COLO668 (cell line): Measurements from ENCODE around the gene PPP1CC.

Experiments used
- DNase-seq: peaks from one replicate; lab custom pipeline; 2025; ENCODE audit not compliant: unreplicated experiment; lab: John Stamatoyannopoulos, UW

PPP1CC gene

DNA sequence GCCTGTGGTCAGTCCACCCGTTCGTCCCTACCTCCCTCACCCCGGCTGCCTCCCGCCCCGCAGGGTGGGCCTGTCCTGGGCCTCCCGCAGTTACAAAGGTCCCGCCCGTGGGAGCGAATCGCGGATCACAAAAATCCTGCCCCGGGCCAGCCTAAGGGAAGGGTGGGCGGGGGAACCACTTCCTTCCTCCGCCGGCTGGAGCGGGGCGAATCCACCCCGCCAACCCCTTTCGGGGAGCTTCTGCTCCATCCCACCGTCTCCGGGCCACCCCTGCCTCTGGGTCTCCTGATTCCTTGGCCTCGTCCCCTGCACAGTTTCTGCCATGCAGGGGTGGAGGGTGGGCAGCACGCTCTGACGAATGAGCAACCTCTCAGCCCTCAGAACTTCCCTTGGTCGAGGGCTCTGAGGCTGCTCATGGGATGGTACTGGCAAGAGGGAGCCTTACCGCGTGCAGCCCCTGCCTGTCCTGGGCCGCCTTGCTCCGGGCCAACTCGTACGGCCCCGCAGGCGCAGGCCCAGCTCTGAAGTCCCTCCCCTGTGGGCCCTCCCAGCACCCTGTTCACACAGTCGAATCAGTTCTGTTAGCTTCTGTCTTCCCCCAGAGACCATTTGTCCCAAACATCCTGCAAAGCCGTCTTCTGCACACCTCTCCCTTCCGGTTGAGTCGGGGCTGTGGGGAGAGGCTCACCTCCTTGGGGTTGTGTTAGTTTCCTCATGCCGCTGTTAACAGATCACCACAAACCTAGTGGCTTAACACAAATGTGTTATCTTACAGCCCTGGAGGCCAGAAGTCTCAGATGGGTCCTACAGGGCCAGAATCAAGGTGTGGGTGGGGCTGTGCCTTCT, 53.2 kb downstream of the PPP1CC start:
- no peak for DNase-seq

DNA sequence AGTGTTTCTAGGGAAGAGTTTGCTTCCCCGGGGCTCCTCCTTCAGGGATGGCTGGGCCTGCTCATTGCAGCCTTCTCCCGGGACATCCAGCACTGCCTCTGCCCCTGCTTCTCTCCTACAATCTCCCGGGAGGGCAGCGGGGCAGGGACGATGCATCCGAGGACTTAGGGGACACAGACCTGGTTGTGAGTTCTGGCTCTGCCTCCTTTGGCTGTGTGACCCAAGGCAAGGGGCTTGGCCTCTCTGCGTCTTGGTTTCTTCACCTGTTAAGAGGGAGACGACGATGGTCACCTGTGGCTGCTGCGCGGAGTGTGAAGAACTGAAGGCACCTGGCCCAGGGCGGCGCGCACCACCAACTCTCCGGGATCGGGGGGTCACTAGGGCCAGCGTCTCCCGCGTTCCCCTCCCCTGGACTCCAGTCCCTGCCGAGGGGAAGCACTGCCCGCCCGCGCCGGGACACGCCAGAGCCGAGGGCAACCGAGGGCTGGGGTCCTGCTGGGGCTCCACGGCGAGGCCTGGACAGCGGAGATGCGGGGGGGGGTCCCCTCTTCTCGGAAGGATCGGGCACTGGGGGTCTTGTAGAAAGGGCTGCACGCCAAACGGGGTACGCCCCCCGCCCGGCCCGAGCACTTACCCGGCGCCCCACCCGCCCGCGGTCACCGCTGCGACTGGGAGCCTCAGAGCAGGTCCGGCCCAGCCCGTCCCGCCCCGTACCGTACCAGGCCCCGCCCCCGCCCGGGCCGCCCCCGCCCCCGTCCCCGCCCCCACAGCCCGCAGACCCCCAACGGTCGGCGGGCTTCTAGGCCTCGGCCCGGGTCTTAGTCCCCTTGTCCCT, 54.0 kb downstream of the PPP1CC start, which contains the start of gene HVCN1:
Gene HVCN1, minus strand, starts transcription at position 670 of the 835 bp plus-strand sequence. CDS start 5,870 bp downstream, outside the sequence.
- DNase-seq: no peak

DNA sequence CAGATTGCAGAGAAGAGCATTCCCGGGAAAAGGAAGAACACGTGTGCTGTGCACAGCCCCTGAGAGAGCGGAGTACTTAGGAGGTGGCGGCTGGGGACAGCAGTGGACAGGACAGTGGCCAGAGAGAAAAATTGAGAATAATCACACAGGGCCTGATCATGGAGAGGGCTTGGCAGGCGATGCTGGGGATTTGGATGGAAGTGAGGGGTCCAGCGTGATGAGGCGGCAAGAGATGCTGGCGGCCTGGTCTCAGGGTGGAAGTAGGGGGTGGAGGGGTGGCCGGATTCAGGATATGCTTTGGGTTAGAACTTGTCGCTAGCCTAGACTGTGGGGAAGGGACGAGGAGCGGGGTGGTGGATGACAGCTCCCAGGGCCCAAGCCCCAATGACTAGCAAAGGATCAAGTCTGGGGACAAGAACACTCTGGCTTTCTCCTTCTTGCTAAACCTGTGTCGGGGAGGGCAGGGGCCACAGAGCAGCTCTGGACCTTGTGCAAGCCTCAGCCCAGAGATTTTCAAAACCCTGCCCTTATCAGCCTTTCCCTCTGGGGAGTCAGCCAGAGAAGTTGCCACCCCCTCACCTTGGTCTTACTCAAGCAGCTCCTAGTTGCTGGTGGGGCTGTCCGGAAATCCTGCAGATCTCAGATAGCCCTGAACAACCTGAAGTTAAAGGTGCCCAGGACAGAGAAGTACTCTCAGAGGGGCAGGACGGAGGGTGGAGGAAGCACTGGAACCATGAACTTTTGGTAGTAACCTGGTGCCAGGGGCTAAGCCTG, 55.1 kb downstream of the PPP1CC start:
- DNase-seq: no peak

DNA sequence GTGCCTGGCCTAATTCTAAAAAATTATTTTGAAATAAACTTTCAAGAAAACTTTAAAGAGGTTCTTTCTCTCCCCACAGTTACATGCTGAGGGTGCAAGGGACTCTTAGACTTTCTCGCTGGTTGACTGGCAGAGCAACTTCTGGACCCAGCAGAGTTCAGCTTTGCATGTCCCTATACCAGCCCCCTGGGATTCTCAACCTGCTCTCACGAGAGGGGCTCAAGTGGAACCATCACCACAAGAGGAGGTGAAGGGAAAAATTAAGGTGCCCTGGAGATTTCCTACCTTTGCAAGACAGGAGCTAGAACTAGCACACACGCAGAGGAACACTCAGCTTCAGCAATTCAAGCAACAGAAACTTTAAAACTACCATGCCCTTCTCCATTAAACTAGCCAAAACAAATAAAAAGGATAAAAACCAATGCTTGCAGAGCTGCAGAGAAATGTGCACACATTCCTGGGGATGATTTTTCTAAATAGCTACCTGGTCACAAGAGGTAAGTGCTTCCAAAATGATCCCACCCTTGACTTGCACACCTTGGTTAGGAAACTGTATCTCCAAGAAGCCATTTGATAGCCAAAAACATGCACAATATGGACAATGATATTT, 56.3 kb downstream of the PPP1CC start:
- DNase-seq: no peak

DNA sequence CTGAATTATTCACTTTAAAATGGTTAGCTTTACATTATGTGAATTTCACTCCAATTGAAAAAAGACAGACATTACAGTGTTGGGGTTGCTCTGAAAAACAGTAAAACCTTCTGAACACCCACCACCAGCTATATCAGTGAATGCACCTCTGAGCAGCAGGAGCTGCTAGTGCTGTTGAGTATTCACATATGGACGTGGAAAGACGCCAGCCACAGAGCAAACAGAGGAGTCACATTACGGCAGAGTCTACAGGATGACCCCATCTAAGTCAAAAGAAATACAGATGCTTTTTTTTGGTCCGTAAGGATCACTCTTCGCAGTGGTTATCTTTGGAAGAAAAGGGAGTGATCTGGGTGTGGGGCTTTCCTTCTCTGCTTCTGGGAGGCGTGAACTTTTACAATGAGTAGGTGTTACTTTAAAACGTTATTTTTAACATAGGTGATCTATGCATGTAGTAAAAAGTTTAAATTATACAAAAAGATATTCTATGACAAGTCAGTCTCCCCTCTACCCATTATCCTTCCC, 58.3 kb downstream of the PPP1CC start:
- no peak for DNase-seq

DNA sequence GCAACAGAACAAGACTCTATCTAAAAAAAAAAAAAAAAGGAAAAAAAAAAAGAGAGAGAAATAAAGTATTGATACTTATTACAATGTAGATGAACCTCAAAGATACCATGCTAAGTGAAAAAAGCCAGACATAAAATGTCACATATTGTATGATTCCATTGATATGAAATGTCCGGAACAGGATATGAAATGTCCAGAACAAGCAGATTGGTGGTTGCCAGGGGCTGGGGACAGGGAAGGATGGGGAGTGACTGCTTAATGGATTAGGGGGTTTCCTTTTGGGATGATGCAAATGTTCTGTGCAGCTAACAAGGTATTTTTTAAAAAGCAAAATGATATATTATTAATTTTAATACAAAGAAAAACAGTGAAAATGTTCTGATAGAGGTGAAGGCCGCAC, 58.8 kb downstream of the PPP1CC start:
- no peak for DNase-seq

DNA sequence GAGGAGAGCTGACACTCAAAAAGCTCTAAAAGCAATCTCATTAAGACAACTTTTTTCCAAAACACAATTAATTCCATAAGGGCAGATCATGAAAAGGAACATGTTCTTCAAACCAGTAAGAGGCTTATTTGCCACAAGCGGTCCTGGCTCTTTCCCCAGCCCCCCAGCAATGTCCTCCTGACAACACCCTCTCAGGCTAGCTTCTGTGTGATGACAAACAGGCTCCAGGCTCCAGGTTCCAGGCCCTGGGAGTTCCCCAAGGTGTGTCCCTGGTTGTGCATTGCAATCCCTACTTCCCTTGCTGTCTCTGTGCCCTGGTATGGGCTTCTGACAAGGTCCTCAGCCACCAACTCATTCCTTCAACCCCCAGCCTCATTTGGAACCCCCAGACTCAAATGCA, 62.7 kb downstream of the PPP1CC start:
- DNase-seq: no peak

DNA sequence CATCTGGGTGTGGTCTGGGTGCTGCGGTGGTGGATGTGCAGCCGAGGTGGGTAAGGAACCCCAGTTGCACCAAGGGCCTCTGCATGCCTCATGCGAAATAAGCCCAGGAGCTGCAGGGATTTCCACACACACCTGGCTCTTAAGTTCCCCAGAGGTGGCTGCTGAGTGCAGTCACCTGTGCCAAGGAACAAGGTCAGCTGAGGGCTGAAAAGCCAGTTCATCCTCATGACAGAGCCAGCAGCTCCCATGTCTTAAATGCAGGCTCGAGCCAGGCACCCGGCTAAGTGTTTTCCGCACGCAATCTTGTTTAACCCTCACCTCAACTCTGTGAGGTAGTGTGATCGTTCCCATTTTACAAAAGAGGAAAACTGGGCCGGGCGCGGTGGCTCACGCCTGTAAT, 63.5 kb downstream of the PPP1CC start:
- DNase-seq: no peak

DNA sequence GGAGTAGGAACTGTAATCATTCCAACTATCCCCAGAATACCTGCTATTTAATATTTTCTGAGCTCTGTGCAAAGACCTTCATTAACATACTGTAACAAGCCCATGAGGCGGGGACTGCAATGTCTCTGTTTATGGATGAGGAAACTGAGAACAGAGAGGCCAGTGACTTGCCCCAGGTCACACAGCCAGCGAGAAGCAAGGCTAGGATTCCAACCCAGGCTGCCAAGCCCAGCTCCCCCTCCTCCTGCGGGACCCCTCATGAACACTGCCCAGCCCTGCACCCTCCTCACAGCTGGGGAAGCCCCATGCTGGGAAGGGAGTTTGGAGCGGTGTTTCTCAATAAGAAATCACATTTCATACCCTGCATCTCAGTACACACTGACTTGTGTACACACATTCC, 64.7 kb downstream of the PPP1CC start:
- no peak for DNase-seq

DNA sequence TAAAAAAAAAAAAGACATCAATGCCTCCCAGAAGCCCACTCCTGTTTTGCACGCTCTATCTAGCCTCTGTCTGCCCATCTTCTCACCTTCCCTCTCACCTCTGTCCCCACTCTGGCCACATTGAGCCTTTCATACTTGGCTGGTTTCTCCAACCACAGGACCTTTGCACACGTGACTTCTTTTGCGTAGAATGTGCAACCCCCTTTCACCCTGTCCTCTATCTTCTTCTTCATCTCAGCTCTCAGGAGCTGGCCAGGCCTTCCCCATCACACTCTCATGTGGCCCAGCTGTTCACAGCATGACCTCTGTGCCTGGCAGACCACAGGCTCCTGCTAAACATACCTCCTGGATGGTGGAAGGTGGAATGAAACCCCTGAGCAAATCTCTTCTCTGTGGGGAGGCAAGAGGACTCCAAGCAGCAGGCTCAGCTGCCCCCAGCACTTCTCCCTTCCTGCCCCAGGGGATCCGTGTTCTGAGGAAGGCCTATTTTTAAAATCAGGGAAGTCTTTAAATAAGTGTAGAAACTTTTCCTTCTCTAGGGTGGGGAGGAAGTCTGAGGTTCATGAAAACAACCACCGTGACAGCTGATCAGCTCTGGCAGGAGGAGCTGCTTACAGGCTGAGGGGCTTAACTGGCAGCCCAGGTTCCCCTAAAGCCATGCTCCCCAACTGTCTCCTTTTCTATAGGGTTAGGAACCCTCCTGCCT, 65.3 kb downstream of the PPP1CC start:
- DNase-seq: no peak

DNA sequence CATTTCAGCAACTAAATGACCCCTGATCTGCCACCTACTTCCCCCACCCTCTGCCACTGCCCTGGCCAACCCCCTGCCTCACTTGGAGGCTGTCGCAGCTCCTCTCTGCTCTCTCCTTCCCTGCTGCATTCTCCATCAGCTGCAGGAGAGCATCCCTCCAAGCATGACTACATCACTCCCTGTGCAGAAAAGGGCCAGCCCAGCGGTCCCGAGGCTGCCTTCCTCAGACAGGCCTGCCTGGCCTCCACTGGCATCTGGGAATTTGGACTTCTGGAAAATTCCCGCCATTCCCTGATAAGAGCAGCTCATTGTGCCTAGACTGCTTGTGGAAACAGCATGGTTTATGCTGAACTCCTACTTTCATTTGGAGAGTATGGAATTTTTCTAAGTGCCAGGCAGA, 66.5 kb downstream of the PPP1CC start:
- no peak for DNase-seq

DNA sequence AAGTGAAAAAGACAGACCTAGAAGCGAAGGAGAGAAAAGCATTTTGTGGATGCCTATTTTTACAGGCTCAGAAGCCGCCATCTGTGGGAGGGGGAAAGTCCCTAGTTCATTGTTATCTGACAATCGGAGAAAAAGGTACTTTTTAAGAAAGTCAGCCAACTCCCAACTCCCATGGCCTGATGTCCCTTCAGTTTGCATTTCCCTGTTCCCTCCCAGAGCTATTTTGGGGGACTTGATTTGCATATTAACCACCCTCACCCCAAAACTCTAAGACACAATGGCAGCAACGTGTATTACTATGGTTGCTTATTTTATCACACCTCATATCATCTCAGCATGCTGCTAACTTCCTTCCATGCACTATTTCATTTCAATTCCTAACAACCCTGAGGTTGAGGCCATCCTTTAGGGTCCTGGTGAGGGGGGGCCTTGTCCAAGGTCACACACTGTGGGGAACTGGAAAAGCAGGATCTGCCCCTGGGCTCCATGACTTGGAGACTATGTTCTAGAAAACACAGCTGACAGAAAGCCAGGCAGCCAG, 72.5 kb downstream of the PPP1CC start:
- DNase-seq: no peak
